ENCODE data around the gene DOCK4. TPM values are rescaled to one million over a fixed set of nuclear protein-coding genes. Genes with fewer than 3 reads are reported as not detected.

DOCK4 gene
- total RNA-seq, 1 experiment from 2014 or later = 12.7 TPM

DNA sequence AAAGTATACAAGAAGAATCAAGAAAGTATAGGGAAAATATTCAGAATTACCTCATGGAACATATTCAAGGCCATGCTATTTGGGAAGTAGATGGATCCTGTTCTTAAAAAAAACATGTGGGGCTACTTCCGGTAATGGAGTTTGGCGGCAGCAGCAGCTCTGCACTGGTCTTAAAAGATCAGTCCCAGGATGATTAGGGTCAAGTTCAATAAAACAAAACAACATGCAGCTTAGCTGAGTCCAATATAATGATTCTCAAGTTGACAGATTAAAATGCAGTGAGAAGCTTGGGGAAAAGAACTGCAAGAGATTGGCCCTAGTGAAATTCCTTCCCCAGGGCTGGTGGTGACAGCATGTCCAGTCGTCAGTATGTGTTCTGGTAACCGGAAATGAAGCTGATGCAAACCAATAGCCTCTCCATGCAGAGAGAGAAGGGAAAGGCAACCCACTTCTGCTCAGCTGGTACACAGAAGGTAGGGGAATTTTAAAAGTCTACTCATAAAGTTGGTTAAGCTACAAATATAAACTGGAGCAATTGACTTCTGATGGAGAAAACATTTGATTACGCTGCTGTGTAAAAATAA lies 338.8 kb downstream of the DOCK4 start:
- DNase-seq (ENCODE audit: low read depth, low spot score) = no peak
- in situ Hi-C loops (cut with HindIII; ENCODE audit: low pct_unique_long_range_greater_than_20kb, low sequenced_read_pairs) = no loop called here

- DNase-seq (ENCODE audit: low read depth, low spot score) = no peak
- in situ Hi-C loops (cut with HindIII; ENCODE audit: low pct_unique_long_range_greater_than_20kb, low sequenced_read_pairs) = no loop called here
Observed at GRCh38 chr7:111866787-111867186, 339.4 kb downstream of the DOCK4 start.

DNA sequence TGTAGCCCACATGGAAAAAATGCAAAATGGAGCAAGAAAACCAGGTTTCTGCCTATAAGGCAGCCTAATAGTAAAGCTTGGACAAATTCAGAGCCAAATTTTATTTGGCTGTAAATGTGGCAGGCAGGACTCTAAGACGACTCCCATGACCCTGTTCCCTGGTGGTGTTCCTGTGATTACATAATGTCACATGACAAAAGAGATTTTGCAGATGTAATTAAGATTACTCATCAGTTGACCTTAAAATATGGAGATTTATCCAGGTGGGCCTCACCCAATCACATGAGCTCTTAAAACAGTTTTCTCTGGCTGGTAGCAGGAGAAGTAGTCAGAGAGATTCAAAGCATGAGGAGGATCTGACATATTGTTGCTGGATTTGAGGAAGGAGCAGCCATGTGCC lies 340.8 kb downstream of the DOCK4 start:
- DNase-seq (ENCODE audit: low read depth, low spot score) = no peak
- in situ Hi-C loops (cut with HindIII; ENCODE audit: low pct_unique_long_range_greater_than_20kb, low sequenced_read_pairs) = no loop called here

- in situ Hi-C loops (cut with HindIII; ENCODE audit: low pct_unique_long_range_greater_than_20kb, low sequenced_read_pairs) = no loop called here
- DNase-seq (ENCODE audit: low read depth, low spot score) = no peak
Observed at GRCh38 chr7:111864291-111864976, 341.8 kb downstream of the DOCK4 start.

GRCh38 chr7:111863269-111863668 lies 342.9 kb downstream of the DOCK4 start:
- in situ Hi-C loops (cut with HindIII; ENCODE audit: low pct_unique_long_range_greater_than_20kb, low sequenced_read_pairs) = no loop called here

GRCh38 chr7:111860248-111860647 lies 346.0 kb downstream of the DOCK4 start:
- in situ Hi-C loops (cut with HindIII; ENCODE audit: low pct_unique_long_range_greater_than_20kb, low sequenced_read_pairs) = no loop called here
- no peak for DNase-seq (ENCODE audit: low read depth, low spot score)

More at GRCh38 chr7:111863269-111863668, 342.9 kb downstream of the DOCK4 start:
- no peak for DNase-seq (ENCODE audit: low read depth, low spot score)

DNA sequence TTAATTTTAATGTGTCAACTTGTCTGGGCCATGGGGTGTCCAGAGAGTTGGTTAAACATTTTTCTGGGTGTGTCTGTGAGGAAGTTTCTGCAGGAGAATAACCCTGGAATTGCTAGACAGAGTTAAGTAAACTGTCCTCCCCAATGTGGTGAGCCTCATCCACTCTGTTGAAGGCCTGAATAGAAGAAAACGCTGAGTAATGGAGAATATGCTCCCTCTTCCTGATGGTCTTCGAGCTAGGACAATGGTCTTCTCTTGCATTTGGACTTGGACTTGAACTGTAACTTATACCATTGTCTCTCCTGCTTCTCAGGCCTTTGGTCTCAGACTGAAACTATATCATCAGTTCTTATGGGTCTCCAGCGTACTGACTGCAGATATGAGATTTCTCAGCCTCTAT lies 347.9 kb downstream of the DOCK4 start:
- DNase-seq (ENCODE audit: low read depth, low spot score) = no peak
- in situ Hi-C loops (cut with HindIII; ENCODE audit: low pct_unique_long_range_greater_than_20kb, low sequenced_read_pairs) = no loop called here

GRCh38 chr7:111855842-111856227 lies 350.4 kb downstream of the DOCK4 start:
- in situ Hi-C loops (cut with HindIII; ENCODE audit: low pct_unique_long_range_greater_than_20kb, low sequenced_read_pairs) = no loop called here
- peak; percentile 51 for DNase-seq (ENCODE audit: low read depth, low spot score)

DNA sequence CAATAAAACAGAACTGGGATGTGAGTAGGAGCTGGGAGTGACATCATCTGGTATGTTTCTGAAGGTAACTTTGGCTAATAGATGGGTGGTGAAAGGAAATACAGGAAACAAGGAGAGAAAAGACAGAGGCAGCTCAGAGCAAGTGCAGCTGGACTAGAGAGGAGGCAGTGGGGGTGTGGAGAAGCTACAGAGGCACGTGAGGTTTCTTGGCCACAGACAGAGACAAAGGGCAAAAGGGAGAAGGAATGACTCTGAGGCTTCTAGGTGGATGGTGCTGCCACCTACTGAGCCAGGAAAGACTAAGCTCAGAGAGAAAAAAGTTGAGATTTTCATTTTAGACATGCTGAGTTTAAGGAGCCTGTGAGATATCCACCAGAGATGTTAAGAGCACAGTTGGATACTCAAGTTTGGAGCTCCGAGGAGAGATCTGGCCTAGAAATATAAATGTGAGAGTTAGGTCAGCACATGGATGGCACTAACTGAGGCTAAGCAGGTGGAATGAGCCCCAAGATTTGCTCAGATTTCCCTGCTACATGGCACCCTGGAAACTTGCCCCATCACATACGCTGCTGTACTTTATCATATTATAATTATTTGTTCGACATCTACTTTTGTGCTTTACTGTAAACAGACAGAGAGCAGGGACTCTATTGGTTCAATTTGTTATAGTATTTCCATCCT lies 350.9 kb downstream of the DOCK4 start:
- DNase-seq (ENCODE audit: low read depth, low spot score) = peak; percentile 91
- in situ Hi-C loops (cut with HindIII; ENCODE audit: low pct_unique_long_range_greater_than_20kb, low sequenced_read_pairs) = no loop called here

DNA sequence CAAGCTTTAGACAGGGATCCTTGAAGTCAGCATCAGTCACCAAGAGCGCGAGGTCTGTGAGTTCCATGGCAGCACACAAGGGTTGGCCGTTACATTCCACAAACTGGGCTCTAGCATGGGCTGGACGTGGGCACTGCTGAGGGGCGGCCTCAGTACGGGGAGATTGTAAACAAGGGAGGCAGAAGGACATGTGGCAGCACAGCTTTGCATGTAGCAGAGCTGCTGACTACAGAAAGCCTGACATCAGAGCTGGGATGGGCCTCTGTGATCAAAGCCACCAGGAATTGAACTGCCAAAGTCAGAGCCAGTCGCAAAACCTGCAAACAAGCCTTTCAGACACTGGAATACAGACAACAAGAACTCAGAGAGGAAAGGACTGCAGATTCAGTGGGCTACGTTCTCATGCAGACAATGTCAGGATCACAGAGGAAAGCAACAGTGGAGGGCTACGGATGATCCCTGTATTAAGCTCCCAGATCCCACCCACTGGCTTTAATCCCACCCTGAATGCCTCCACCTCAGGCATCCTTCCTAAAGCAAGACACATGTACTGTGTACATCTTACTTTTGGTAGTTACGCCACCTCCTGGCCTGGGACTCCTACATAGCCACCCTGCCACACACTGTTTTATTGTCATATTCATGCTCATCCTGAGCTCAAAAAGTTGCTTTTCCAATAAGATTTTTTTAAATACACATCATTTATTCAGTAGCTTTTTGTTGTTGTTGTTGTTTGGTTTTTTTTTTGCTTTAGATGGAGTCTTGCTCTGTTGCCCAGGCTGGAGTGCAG lies 352.8 kb downstream of the DOCK4 start:
- peak; percentile 50 for DNase-seq (ENCODE audit: low read depth, low spot score)
- in situ Hi-C loops (cut with HindIII; ENCODE audit: low pct_unique_long_range_greater_than_20kb, low sequenced_read_pairs) = no loop called here

DNA sequence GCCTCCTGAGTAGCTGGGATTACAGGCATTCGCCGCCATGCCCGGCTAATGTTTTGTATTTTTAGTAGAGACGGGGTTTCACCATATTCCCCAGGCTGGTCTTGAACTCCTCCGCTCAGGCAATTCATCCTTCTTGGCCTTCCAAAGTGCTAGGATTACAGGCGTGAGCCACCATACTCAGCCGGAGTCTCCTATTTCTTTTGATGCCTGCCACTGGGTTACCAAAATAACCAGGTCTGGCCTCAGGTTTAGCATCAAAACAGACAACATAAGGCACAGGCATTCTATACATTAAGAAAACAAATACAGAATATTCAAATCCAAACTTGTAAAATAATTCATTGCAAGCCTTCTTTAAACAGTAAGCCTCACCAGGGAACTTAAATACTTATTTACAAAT lies 354.1 kb downstream of the DOCK4 start:
- DNase-seq (ENCODE audit: low read depth, low spot score) = no peak
- in situ Hi-C loops (cut with HindIII; ENCODE audit: low pct_unique_long_range_greater_than_20kb, low sequenced_read_pairs) = no loop called here

- no peak for DNase-seq (ENCODE audit: low read depth, low spot score)
- in situ Hi-C loops (cut with HindIII; ENCODE audit: low pct_unique_long_range_greater_than_20kb, low sequenced_read_pairs) = no loop called here
Observed at GRCh38 chr7:111846898-111847297, 359.3 kb downstream of the DOCK4 start.

DNA sequence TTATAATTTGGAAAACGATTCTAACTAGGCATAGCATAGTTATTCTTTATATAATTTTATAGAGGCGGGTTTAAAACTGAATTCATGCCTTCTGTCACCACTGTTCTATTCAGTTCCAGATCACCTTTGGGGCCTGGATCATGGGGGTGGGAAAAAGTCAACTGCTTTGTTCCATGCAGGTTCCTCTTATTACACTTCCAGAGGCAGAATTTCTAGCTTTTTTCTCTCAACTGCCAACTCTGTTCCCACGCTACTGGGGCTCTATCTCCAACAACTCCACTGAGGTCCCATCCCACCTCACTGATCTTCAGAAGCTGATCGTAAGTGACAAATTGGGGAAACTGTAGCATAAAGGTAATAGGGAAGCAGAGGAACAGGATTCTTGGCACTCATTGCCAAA lies 360.3 kb downstream of the DOCK4 start:
- in situ Hi-C loops (cut with HindIII; ENCODE audit: low pct_unique_long_range_greater_than_20kb, low sequenced_read_pairs) = no loop called here
- DNase-seq (ENCODE audit: low read depth, low spot score) = no peak

DNA sequence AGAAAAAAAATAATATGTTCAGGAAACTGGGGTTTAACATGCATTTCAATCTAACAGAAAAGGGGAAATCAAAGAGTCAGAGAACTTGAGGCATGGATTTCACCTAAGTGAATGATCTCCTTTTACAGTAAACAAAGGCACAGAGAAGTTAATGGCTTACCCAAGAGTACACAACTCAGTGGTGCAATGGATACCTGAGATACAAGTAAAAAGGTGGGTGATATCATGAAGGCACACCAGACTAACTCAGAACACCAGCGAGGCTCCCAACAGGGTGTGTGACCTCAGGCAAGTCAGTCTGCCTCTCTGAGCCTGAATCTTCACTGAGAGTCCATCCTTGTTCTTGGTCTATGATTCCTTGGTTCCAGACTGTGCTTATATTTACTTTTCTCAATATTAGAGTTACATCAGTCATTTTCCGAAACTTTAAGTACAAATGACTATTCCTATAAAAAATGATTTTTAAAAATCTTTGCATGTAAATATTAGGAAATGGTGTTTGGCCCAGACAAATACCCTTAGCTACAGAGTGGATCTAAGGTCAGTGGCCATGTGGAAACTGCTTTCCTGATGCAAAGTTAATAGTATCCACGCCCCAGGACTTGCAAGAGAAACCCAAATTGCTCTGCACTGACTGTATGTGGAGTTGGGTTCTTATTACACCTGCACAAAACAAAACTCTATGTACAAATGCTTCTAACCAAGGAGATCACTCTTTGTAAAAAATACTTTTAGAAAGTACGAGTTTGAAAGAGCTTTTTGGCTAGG lies 361.1 kb downstream of the DOCK4 start:
- in situ Hi-C loops (cut with HindIII; ENCODE audit: low pct_unique_long_range_greater_than_20kb, low sequenced_read_pairs) = no loop called here
- no peak for DNase-seq (ENCODE audit: low read depth, low spot score)

DNA sequence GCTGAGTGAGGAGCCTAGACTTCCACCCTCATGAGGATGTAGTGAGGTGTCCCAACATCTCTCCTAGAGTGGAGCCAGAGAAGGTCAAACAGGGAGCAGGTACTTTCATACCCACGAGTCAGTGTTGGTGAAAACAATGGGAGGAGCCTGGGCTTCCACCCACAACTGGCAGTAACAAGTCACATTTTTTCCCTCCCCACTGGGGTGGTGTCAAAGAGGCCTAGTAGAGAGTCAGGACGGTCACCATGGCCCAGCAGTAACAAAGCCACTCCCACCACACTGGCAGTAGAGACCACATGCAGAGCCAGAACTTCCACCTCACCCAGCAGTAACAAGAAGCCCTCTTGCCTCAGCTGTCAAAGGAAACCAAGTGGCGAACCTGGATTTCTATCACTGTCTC lies 363.7 kb downstream of the DOCK4 start:
- in situ Hi-C loops (cut with HindIII; ENCODE audit: low pct_unique_long_range_greater_than_20kb, low sequenced_read_pairs) = no loop called here
- no peak for DNase-seq (ENCODE audit: low read depth, low spot score)

DNA sequence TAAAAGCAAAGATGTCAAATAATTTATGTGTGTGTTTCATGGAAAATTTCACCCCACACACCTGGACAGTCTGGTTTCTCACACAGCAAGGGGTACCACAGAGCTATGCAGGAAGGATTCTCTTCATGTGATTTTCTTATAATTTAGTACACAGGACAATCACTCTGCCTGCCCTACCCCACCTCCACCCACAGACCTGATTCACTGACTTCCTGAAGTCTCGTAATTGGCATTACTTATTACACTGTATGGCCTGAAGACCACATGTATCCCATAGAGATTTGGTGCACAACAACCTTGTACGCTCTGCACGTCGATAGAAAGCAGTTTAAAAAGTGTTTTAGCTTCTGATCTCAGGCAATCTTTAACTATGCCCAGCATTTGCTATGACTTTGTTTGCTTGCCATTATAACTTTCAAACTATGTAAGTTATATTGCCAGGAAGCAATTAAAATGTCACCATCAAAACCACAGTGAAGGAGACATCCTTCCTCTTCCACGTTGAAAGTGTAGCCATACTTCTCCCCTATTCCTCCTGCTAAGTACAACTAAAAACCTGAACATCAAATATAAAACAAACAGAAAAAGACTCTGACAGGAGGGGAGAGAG lies 364.5 kb downstream of the DOCK4 start:
- in situ Hi-C loops (cut with HindIII; ENCODE audit: low pct_unique_long_range_greater_than_20kb, low sequenced_read_pairs) = no loop called here
- DNase-seq (ENCODE audit: low read depth, low spot score) = no peak

GRCh38 chr7:111840528-111840927 lies 365.7 kb downstream of the DOCK4 start:
- DNase-seq (ENCODE audit: low read depth, low spot score) = no peak

More at GRCh38 chr7:111840528-111840927, 365.7 kb downstream of the DOCK4 start:
- in situ Hi-C loops (cut with HindIII; ENCODE audit: low pct_unique_long_range_greater_than_20kb, low sequenced_read_pairs) = no loop called here
